Measurements from ENCODE around the gene CHD1. TPM values are rescaled to one million over a fixed set of nuclear protein-coding genes. Genes with fewer than 3 reads are reported as not detected.

CHD1 gene
- total RNA-seq, 4 donors from 2014 or later, result 27.3 to 48.5 (median 41.4) TPM

GRCh38 chr5:98935206-98935605, 6.4 kb upstream of the CHD1 start:
- Histone ChIP-seq H3K27ac (no peak overlapping the region), H3K36me3 (peaks cover 0 to 3% (median 0%) of the 10 kb centered on the region in 3 donors)

DNA sequence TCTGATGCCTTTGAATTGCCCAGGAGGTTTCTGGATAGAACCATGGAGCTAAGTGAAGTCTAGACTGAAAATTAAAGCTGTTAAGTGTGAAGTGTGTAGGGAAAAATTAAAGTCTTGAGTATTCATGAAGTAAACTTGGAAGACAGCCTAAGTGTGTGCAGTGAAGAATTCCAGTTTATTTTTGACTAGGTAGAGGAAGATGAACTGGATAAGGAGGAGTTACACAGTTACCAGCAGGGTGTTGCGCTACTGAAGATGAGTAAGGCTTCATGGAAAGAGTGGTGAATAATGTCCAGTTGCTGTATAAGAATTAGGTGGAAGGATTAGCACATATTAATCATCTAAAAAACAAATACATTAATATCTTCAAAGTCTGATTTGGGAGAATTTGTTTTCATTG, 5.7 kb upstream of the CHD1 start:
- Histone ChIP-seq H3K36me3 (peaks cover 0 to 3% (median 0%) of the 10 kb centered on the region in 3 donors), H3K27me3 (no peaks in the 10 kb centered on the region), H3K27ac (no peak overlapping the region), H3K4me1 (peaks cover 0 to 64% (median 6%) of the 10 kb centered on the region in 3 donors), H3K4me3 (no peak overlapping the region), H3K9me3 (no peaks in the 10 kb centered on the region)
- TF ChIP-seq POLR2A (IDR thresholded peaks at IDR 0.05) (no peak), CTCF (IDR thresholded peaks at IDR 0.05) (no peak)
- 45 to 70% methylated on average over 1 of the region's 1 CpG for WGBS, 2 donors
- intact Hi-C loops (cut with DNase I), result no loop called here
- DNase-seq, result no peak

More at GRCh38 chr5:98935206-98935605, 6.4 kb upstream of the CHD1 start:
- no peak for DNase-seq
- Histone ChIP-seq H3K9me3 (no peaks in the 10 kb centered on the region), H3K4me1 (peaks cover 0 to 61% (median 5%) of the 10 kb centered on the region in 3 donors), H3K4me3 (no peak overlapping the region), H3K27me3 (no peaks in the 10 kb centered on the region)
- no peak for TF ChIP-seq POLR2A (IDR thresholded peaks at IDR 0.05)
- no peak for TF ChIP-seq CTCF (IDR thresholded peaks at IDR 0.05)
- 67 to 71% methylated on average over 3 of the region's 3 CpGs for WGBS, 2 donors
- intact Hi-C loops (cut with DNase I), result no loop called here

DNA sequence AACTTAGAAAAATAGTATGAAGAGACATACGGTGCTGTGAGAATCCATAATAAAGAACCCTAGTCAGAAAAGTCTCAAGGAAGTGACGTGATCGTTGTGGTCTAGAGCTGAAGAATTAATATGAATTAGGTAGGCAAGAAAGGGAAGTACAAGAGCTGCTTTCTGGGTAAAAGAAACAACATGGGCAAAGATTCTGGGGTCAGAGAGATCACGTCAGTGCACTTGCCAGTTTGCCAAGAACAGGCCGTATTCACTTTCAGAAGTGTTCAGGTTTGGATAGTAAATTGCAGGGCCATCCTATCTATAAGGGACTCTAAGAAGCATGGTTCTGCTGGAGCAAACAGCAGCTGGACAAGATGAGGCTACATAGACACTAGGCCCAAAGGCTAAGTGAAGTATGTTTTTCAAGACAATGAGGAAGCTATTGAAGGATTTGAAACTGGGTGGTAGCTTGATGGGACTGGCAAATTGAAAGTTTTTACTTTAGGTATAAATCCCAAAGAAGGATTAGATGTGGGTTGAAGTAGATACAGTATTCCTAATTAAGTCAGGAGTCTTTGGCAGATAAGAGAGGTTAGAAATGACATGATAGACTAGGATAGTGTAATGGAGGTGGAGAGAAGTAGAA, 4.8 kb upstream of the CHD1 start:
- no peaks in the 10 kb centered on the region for H3K27me3 ChIP-seq
- H3K27ac ChIP-seq, result peak overlapping the region in 2 of 4 donors; percentile 23 to 49
- WGBS, 2 donors, result 51 to 68% methylated on average over 5 of the region's 5 CpGs
- H3K4me3 ChIP-seq, result no peak overlapping the region
- H3K9me3 ChIP-seq, result no peaks in the 10 kb centered on the region
- no peak for DNase-seq
- intact Hi-C loops (cut with DNase I), result no loop called here
- peaks cover 0 to 55% (median 6%) of the 10 kb centered on the region in 3 donors for H3K4me1 ChIP-seq
- peaks cover 0 to 3% (median 0%) of the 10 kb centered on the region in 3 donors for H3K36me3 ChIP-seq
- no peak for TF ChIP-seq CTCF (IDR thresholded peaks at IDR 0.05)

DNA sequence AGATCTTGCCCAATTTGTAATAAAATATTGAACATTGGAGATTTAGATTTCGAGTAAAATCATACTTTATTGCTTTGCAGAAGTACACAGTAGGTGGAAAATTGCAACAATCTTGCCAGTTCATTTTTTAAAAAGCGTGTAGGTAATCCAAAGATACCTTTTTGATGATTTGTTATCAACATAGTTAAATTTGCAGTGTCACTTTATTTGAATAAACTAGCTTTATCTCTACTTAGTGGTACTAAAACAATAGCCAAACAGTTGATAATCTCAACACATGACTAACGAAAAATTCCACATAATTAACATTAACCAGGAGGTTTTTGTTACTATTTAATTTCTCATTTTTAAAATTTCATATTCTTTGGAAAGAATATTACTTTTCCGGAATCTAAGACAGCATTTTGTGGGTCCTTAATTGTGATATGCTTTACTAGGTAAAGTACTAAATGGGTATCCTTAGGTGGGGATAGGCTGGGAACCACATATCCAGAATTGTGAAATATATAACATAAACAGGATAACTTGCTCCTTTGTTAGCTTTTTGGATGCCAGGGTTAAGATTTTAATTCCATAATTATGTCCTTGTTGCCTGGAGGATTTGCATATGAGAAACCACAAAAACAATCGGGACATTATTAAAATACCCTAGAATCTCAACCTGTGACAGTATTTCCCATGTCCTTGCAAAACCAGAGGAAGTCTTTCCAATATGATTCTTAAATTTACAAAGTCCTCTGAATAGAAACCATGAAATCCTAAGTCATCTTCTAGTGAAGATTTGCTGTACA, 2.4 kb upstream of the CHD1 start:
- Histone ChIP-seq H3K4me3 (no peak overlapping the region), H3K9me3 (no peaks in the 10 kb centered on the region), H3K27me3 (no peaks in the 10 kb centered on the region), H3K36me3 (peaks cover 0 to 3% (median 0%) of the 10 kb centered on the region in 3 donors), H3K27ac (peak overlapping the region in 1 of 4 donors; percentile 100), H3K4me1 (peaks cover 0 to 66% (median 13%) of the 10 kb centered on the region in 3 donors)
- TF ChIP-seq POLR2A (IDR thresholded peaks at IDR 0.05) (no peak), CTCF (IDR thresholded peaks at IDR 0.05) (no peak)
- intact Hi-C loops (cut with DNase I), result no loop called here
- no peak for DNase-seq
- 77 to 79% methylated on average over 5 of the region's 5 CpGs for WGBS, 2 donors

GRCh38 chr5:98929710-98930298, 997 bp upstream of the CHD1 start:
- TF ChIP-seq CTCF (IDR thresholded peaks at IDR 0.05), result no peak
- no peak for TF ChIP-seq POLR2A (IDR thresholded peaks at IDR 0.05)
- intact Hi-C loops (cut with DNase I), result no loop called here
- peaks cover 0 to 71% (median 13%) of the 10 kb centered on the region in 3 donors for H3K4me1 ChIP-seq

More at GRCh38 chr5:98929710-98930298, 997 bp upstream of the CHD1 start:
- DNase-seq, result no peak
- peaks cover 0 to 12% (median 0%) of the 10 kb centered on the region in 3 donors for H3K36me3 ChIP-seq
- H3K4me3 ChIP-seq, result peak overlapping the region; percentile 87 to 99 (median 94)
- no peaks in the 10 kb centered on the region for H3K9me3 ChIP-seq
- WGBS, 2 donors, result 6 to 7% methylated on average over 20 to 21 of the region's 21 CpGs
- no peaks in the 10 kb centered on the region for H3K27me3 ChIP-seq
- peak overlapping the region; percentile 99 to 100 (median 100) for H3K27ac ChIP-seq
